ENCODE data around the gene EYA4.

DNA sequence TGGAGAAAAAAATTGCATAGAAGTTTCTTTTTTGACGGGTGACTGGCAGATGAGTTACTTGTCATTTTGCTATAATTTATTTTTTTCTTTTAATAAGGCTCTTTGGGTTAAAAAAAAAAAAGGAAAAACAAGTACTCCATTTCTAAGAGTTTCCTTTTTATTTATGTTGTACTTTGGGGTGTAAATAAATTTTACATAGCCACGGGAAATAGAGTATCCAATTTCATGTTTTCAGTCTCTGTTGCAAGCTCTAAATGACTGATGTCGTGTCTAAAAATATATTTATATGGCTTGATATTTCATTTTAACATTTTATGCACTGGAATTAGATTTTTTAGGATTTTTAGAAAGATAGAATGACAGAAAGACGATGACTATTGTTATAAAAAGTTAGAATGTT, 3.4 kb downstream of the EYA4 start:
- TF ChIP-seq CTCF (IDR thresholded peaks at IDR 0.05) (no peak), MAZ (IDR thresholded peaks at IDR 0.05; ENCODE audit: borderline replicate concordance, low read depth, low read length) (no peak), EP300 (IDR thresholded peaks at IDR 0.05) (no peak), POLR2A (IDR thresholded peaks at IDR 0.05; ENCODE audit: low read length) (no peak)
- TF ChIP-seq, protein P1, sequence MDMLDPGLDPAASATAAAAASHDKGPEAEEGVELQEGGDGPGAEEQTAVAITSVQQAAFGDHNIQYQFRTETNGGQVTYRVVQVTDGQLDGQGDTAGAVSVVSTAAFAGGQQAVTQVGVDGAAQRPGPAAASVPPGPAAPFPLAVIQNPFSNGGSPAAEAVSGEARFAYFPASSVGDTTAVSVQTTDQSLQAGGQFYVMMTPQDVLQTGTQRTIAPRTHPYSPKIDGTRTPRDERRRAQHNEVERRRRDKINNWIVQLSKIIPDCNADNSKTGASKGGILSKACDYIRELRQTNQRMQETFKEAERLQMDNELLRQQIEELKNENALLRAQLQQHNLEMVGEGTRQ (IDR thresholded peaks at IDR 0.05): no peak
